HepG2 (cell line): ENCODE data around the gene MYO18B. TPM values are rescaled to one million over a fixed set of nuclear protein-coding genes. Genes with fewer than 3 reads are reported as not detected.

Experiments
- FOXP4 ChIP-seq: sonication (generic); formaldehyde crosslinking; IDR thresholded peaks from 2 replicates; pipeline ENCODE4 v1.4.0; 2020; ENCODE audit warnings: missing genetic modification reagents
- PPARG ChIP-seq: conservative IDR thresholded peaks from 2 replicates; pipeline ENCODE4 v1.6.1; 2016; ENCODE audit warnings: missing biosample characterization, missing genetic modification reagents
- ZBED4 ChIP-seq: sonication (generic); formaldehyde crosslinking; IDR thresholded peaks from 2 replicates; pipeline ENCODE4 v1.4.0; 2020; ENCODE audit warnings: missing genetic modification reagents, borderline replicate concordance
- ZFP82 ChIP-seq: sonication (generic); formaldehyde crosslinking; IDR thresholded peaks from 2 replicates; pipeline ENCODE4 v1.5.1; 2020; ENCODE audit warnings: mild to moderate bottlenecking, missing genetic modification reagents, borderline replicate concordance
- ZNF672 ChIP-seq: sonication (generic); formaldehyde crosslinking; IDR thresholded peaks from 2 replicates; pipeline ENCODE4 v1.8.1; 2022; ENCODE audit warnings: missing genetic modification reagents
- polyA plus RNA-seq, 8 experiments: library from polyadenylated mRNA; depleted of rRNA in 3 of 8; stranded (reverse) in 7 of 8; unstranded in 1 of 8; fragments of >200 nt; fragmentation: Illumina TruSeq in 4 of 8; extraction: Trizol in 4 of 8; gene quantifications; 2 replicates each; pipeline versions ENCODE4 v1.2.1 to v1.2.3, GENCODE V29; 2011 to 2016; ENCODE audit warnings: low read depth in 4 of 8, missing spikeins in 1 of 8, mixed read lengths in 1 of 8; ENCODE audit not compliant: insufficient read depth in 1 of 8
- small RNA-seq, 3 experiments: library from RNA; depleted of rRNA; stranded (forward); fragments of <200 nt; gene quantifications; one replicate each; pipeline ENCODE3, GENCODE V24; 2012; ENCODE audit warnings: low read depth in 2 of 3, low replicate concordance in 1 of 3; ENCODE audit not compliant: insufficient read length in 3 of 3, insufficient read depth in 2 of 3
- total RNA-seq, 5 experiments: library from RNA; depleted of rRNA; stranded (reverse); fragments of >200 nt; fragmentation: Illumina TruSeq; extraction: Trizol; gene quantifications; 2 replicates each; pipeline ENCODE4 v1.2.3, GENCODE V29; 2016; ENCODE audit warnings: low read depth in 1 of 5
- TF ChIP-seq, protein P1 (sequence below): sonication (generic); formaldehyde crosslinking; IDR thresholded peaks from 2 replicates; pipeline ENCODE4 v1.4.0; 2020; ENCODE audit warnings: low read depth, missing genetic modification reagents

Gene MYO18B
- total and polyA plus RNA-seq, 2 of the 13 experiments (the other 11 are each of a cell fraction or from before 2014, with no cell fraction given), result 0.01 TPM; not detected in 1

- TF ChIP-seq FOXP4 (CRISPR knock-in tag) (no peak), ZBED4 (CRISPR knock-in tag) (no peak), PPARG (CRISPR knock-in tag) (no peak), ZNF672 (CRISPR knock-in tag) (no peak), ZFP82 (no peak)
- TF ChIP-seq, protein P1, sequence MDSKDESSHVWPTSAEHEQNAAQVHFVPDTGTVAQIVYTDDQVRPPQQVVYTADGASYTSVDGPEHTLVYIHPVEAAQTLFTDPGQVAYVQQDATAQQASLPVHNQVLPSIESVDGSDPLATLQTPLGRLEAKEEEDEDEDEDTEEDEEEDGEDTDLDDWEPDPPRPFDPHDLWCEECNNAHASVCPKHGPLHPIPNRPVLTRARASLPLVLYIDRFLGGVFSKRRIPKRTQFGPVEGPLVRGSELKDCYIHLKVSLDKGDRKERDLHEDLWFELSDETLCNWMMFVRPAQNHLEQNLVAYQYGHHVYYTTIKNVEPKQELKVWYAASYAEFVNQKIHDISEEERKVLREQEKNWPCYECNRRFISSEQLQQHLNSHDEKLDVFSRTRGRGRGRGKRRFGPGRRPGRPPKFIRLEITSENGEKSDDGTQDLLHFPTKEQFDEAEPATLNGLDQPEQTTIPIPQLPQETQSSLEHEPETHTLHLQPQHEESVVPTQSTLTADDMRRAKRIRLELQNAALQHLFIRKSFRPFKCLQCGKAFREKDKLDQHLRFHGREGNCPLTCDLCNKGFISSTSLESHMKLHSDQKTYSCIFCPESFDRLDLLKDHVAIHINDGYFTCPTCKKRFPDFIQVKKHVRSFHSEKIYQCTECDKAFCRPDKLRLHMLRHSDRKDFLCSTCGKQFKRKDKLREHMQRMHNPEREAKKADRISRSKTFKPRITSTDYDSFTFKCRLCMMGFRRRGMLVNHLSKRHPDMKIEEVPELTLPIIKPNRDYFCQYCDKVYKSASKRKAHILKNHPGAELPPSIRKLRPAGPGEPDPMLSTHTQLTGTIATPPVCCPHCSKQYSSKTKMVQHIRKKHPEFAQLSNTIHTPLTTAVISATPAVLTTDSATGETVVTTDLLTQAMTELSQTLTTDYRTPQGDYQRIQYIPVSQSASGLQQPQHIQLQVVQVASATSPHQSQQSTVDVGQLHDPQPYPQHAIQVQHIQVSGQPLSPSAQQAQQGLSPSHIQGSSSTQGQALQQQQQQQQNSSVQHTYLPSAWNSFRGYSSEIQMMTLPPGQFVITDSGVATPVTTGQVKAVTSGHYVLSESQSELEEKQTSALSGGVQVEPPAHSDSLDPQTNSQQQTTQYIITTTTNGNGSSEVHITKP (CRISPR knock-in tag), result no peak
Observed at GRCh38 chr22:26079009-26079408, 337.0 kb downstream of the MYO18B start (continued).

Small RNAs within 50 kb of the gene (small RNA-seq; reads per million reads assigned to genes)
- 0 to 0.97 (median 0) reads per million in 3 experiments for gene RN7SKP169
- 0 reads per million in 3 experiments for gene RNA5SP494
- 0 reads per million in 3 experiments for gene Z98949.2

Other genes with a start within 250 kb of the MYO18B start
- 16.7 and 23.6 TPM in 2 replicates for gene GRK3, start 177.5 kb upstream of the MYO18B start, total RNA-seq (2016; rRNA removed; fragmentation: Illumina TruSeq; extraction: Trizol)
- 8.4 and 8.5 TPM in 2 replicates for gene GRK3, start 177.5 kb upstream of the MYO18B start, polyA plus RNA-seq (2011; rRNA removed)